ENCODE results near the gene MFN2.

The MFN2 gene

DNA sequence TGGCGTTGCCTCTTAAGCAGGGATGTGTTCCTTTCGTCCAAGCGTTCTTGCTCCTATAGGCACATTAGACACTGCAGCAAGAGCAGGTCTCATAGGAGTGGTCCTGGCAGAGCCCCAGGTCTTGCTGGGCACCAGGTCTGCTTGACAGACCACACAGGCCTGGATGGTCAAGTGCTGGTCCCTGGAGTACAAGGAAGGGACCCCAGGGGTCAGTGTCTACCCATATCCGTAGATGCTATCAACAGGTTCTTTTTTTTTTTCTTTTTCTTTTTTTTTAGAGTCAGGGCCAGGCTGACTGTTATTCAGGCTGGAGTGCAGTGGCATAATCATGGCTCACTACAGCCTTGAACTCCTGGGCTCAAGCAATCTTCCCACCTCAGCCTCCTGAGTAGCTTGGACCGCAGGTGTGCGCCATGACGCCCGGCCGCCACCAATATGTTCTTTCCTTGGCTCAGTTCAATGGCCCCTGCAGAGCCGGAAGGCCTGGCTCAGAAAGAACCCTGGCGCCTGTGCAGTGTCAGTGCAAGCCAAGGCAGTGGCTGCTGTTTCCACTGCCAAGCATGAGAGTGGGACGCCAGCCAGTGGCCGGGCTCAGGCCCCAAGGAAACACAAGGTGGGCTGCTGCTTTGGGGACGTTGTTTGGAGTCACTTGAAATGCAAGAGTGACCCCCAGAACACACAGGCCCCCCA is 72.9 kb downstream of the MFN2 start:
- no peak for DNase-seq

DNA sequence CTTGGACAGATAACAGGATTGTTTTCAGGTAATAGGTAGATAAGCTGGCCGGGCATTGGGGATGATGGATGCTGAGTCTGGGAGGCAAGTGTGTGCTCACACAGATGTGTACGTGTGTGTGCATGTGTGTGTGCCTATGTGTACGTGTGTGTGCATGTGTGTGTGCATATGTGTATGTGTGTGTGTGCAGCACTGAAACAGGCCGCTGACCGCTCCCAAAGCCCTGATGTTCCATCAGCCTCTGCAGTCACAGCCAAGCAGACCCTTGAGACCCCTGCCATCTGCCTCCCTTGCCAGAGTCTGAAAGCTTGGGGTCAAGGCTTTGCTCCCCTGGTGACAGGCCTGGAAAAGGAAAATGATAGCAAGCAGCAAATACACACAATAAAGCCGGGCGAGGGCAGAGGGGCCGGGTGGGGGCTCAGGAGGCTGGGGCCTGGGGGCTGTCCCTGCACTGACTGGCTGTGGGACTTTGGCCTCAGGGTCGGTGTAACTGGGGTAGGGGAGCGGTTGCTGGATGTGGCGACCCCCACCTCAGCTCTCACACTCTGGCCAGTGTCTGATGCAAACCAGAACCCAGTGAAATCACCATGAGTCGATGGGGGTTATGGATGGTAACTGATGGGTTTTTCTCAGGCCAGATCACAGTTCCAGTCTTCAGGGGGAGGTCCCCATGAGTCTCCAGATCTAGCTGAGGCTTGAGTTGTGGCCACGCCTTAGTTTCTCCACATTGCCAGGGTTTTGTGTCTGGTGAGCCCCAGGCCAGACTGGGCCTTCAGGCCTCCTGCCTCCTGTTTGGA is 73.7 kb downstream of the MFN2 start:
- no peak for DNase-seq

DNA sequence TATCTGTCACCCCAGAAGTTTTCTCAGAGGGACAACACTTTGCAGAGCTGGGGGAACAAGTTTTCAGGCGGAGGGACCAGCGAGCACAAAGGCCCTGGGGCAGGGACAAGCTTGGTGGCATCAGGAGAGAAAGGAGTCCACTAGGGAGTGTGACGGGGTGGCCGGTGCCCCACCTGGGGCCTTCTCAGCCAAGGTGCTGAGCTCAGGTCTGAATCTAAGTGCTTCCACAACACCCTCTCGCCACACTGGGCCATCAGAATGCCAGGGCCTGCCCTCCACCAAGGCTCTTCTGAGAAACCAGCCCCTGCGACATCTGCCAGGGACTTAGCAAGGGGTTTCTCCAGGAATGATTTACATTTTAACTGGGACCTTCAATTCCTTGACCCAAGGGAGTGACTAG is 75.0 kb downstream of the MFN2 start:
- DNase-seq = no peak

DNA sequence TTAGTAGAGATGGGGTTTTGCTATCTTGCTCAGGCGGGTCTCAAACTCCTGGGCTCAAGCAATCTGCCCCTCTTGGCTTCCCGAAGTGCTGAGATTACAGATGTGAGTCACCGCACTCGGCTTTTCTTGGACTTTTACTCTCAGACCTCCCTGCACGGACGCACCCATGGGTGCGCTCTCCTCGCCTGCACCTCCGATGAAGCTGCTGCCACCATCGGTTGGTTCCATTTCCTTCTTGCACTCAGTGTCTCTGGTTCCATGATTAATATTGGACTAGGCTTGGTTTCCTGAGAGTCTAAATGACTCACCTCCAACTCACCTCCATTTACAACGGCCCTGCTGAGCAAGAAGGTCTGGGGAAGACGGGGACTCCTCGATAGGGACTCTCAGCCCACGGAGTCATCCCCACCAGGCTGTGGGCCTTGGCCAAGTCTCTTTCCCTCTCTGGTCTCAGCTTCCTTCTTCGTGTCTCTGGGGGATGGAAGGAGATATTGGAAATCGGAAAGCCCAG is 76.1 kb downstream of the MFN2 start:
- no peak for DNase-seq

DNA sequence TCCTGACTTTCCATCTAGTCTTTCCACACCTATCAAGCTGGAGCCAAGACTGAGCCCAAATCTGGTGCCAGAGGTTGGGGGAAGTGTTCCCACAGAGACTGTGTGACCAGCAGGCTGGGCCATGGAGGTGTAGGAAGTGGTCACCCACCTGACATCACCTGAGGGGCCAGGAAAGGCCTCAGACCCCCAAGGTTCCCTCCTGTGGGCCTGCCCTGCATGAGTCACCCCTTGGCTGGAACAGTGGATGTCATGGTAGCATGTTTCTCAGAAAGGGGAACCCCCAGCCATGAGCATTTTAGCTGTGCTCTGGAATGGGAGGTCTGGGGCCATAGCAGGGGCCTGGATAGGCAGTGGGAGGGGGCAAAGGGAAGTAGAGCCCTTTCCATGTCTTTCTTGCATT is 77.1 kb downstream of the MFN2 start:
- no peak for DNase-seq

GRCh38 chr1:12057940-12058687 is 77.9 kb downstream of the MFN2 start:
- no peak for DNase-seq

DNA sequence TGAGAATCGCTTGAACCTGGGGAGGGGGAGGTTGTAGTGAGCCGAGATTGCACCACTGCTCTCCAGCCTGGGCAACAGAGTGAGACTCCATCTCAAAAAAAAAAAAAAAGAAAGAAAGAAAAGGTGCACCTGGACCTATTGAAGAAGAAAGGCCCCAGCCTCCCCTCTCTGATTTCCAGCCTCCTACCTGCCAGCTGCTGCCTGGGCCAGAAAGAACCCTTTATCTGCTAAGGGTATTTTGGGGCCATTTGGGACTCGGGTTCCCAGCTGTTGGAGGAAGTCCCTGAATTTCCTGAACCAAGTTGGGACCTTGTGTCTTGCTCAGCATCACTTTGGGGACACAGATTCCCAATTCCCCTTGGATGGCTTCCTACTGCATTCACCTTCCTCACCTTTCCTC is 79.0 kb downstream of the MFN2 start:
- DNase-seq = no peak

DNA sequence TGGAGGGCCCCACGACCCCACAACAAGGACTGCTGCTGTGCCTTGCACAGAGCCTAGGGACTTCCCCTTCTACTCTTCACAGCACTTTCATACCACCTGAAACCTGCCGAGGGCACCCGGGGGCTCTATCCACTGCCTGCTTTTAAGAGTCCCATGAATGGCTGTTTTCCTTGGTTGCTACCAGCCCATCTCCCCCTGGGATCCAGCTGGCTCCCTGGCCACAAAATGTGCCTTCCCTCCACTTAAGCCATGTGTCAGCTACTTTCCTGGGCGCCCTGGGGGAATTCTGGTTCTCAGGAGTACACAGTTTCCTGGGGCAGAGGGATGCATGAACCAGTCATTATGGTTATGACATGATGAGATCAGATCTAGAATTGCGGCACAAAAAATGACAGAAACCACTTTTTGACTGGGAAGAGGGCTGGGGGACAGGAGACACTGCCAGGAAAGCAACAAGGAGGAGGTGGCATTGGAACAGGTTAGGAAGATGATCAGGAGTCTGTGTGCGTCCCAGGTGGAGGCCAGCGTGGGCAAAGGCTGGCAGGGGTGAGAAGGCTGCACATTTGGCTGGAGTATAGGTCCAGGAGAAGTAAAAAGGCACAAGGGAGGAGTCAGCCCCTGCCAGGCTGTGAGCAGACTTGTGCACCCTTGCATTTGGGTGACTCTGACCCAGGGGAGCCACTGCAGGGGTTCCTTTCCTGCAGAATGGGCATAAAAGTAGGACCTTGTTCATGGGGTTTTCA is 79.6 kb downstream of the MFN2 start:
- DNase-seq = no peak

GRCh38 chr1:12060500-12060899 is 80.3 kb downstream of the MFN2 start:
- no peak for DNase-seq
